Hippocampal formation (tissue), 2 donors: ENCODE results near the gene PRKCB.
"Not testable (repeated sequence)": the region's sequence is repeated elsewhere in the genome, so short reads cannot be mapped to it uniquely, and the experiment has no call there.

ENCODE experiments used
- DNase-seq, 2 donors: peaks; one replicate each; lab custom pipeline; 2025; lab: John Stamatoyannopoulos, UW

PRKCB gene

GRCh38 chr16:24235806-24236205, 400.0 kb downstream of the PRKCB start:
- DNase-seq: no peak

- DNase-seq: not testable (repeated sequence)
These were observed 403.1 kb downstream of the PRKCB start for GRCh38 chr16:24238846-24239245.

GRCh38 chr16:24246911-24247607, 411.3 kb downstream of the PRKCB start:
- DNase-seq: no peak

- peak; percentile 32 to 72 for DNase-seq
These were observed 417.4 kb downstream of the PRKCB start for GRCh38 chr16:24253192-24253591.

GRCh38 chr16:24255456-24256371, 419.9 kb downstream of the PRKCB start, which contains the start of gene CACNG3:
CACNG3 (plus strand) TSS chr16:24256335; CDS start chr16:24256755, 420 bp downstream.
- DNase-seq: peak; percentile 20 to 33

- no peak for DNase-seq
These were observed 422.2 kb downstream of the PRKCB start for GRCh38 chr16:24257958-24258357.

GRCh38 chr16:24258791-24259190, 423.0 kb downstream of the PRKCB start:
- DNase-seq: no peak

GRCh38 chr16:24262816-24263215, 427.0 kb downstream of the PRKCB start:
- no peak for DNase-seq
